HCT116 (cell line): ENCODE measurements around the gene MTOR. TPM values are rescaled to one million over a fixed set of nuclear protein-coding genes. Genes with fewer than 3 reads are reported as not detected.

Experiments used
- ATAC-seq: fragments of 200-7000 bp; cut with Tn5 transposase; 2 replicates; pipeline ENCODE4 v1.9.1; 2020; ENCODE audit warnings: mild to moderate bottlenecking, moderate library complexity
- BruUV-seq: library from RNA; stranded (reverse); fragments of 400-500 nt; replicated peaks from 2 replicates; lab custom pipeline; 2021; lab: Mats Ljungman, UMichigan
- CTCF ChIA-PET: fragments of 300-600 bp; sonication (Branson Sonifier 250); formaldehyde crosslinking; loops from one replicate; lab custom pipeline; 2021; ENCODE audit warnings: antibody characterized with exemption; lab: Charles Lee
- POLR2A ChIA-PET: fragments of 300-600, 350-600 bp; sonication (Branson Sonifier 250); formaldehyde crosslinking; loops from one replicate; lab custom pipeline; 2021; ENCODE audit warnings: antibody characterized with exemption; lab: Charles Lee
- RAD21 ChIA-PET, 2 experiments: fragments of 300-600 bp; sonication (Branson Sonifier 250); formaldehyde crosslinking; loops; one replicate each; lab custom pipeline; 2023; ENCODE audit warnings: low total read pairs in 2 of 2; ENCODE audit not compliant: uncharacterized antibody in 2 of 2, unreplicated experiment in 2 of 2, low non-redundant PET in 1 of 2; lab: Charles Lee
- DNase-seq: peaks from one replicate; pipeline ENCODE4 v3.0.0-alpha.2; 2010; ENCODE audit warnings: low read depth, low spot score
- H2AFZ ChIP-seq: fragments of 200-600 bp; shearing (Covaris generic), sonication (generic); 2 replicates; pipeline ENCODE4 v1.6.1; 2017; ENCODE audit warnings: low read depth, mixed run types, mixed read lengths, antibody characterized with exemption, low read length; ENCODE audit not compliant: poor library complexity, severe bottlenecking
- H3K27ac ChIP-seq: 2 replicates; pipeline ENCODE4 v1.5.1; 2012; ENCODE audit warnings: low read depth, low read length
- H3K27me3 ChIP-seq: fragments of 200-600 bp; sonication (generic); 2 replicates; pipeline ENCODE4 v1.6.1; 2016; ENCODE audit warnings: mixed run types, low read length, mixed read lengths; ENCODE audit not compliant: insufficient read depth
- H3K36me3 ChIP-seq, 2 experiments: fragments of 200-500 bp in 1 of 2; fragments of 200-600 bp in 1 of 2; sonication (Bioruptor generic) in 1 of 2; sonication (generic) in 1 of 2; 2 replicates each; pipeline versions ENCODE4 v1.5.1 to v1.6.1; 2014 to 2016; ENCODE audit warnings: low read length in 2 of 2, inconsistent platforms in 1 of 2, mixed read lengths in 1 of 2, mixed run types in 1 of 2; ENCODE audit not compliant: insufficient read depth in 2 of 2, control insufficient read depth in 1 of 2
- H3K4me1 ChIP-seq, 2 experiments: fragments of 200-600 bp in 1 of 2; sonication (generic) in 1 of 2; 2 replicates each; pipeline versions ENCODE4 v1.5.1 to v1.6.1; 2012 to 2017; ENCODE audit warnings: low read length in 2 of 2, inconsistent platforms in 1 of 2, mild to moderate bottlenecking in 1 of 2, mixed read lengths in 1 of 2, mixed run types in 1 of 2, moderate library complexity in 1 of 2; ENCODE audit not compliant: insufficient read depth in 2 of 2, control insufficient read depth in 1 of 2
- H3K4me2 ChIP-seq: fragments of 200-600 bp; sonication (generic); 2 replicates; pipeline ENCODE4 v1.6.1; 2017; ENCODE audit warnings: mixed run types, low read length, mixed read lengths
- H3K4me3 ChIP-seq, 2 experiments: fragments of 200-600 bp in 1 of 2; sonication (generic) in 1 of 2; replicated peaks in 1 of 2; 2 replicates each; pipeline ENCODE4 v1.5.1; 2011 to 2016; ENCODE audit warnings: low read length in 2 of 2, control low read depth in 1 of 2, low read depth in 1 of 2, mild to moderate bottlenecking in 1 of 2, mixed read lengths in 1 of 2, mixed run types in 1 of 2
- H3K79me2 ChIP-seq: fragments of 200-600 bp; sonication (generic); 2 replicates; pipeline ENCODE4 v1.6.1; 2017; ENCODE audit warnings: mild to moderate bottlenecking, mixed run types, low read length, moderate library complexity, mixed read lengths; ENCODE audit not compliant: insufficient read depth
- H3K9ac ChIP-seq: fragments of 200-600 bp; sonication (generic); 2 replicates; pipeline ENCODE4 v1.6.1; 2016; ENCODE audit warnings: low read length, mixed read lengths
- H3K9me2 ChIP-seq: fragments of 200-600 bp; sonication (generic), shearing (Covaris generic); 2 replicates; pipeline ENCODE4 v1.6.1; 2017; ENCODE audit warnings: mixed run types, mild to moderate bottlenecking, moderate library complexity; ENCODE audit not compliant: insufficient read depth
- H3K9me3 ChIP-seq, 2 experiments: fragments of 200-500 bp in 1 of 2; fragments of 200-600 bp in 1 of 2; sonication (Bioruptor generic) in 1 of 2; sonication (generic) in 1 of 2; 2 replicates each; pipeline ENCODE4 v1.6.1; 2014 to 2017; ENCODE audit warnings: low read length in 2 of 2, mixed read lengths in 2 of 2, inconsistent platforms in 1 of 2, low read depth in 1 of 2, mild to moderate bottlenecking in 1 of 2, mixed run types in 1 of 2, moderate library complexity in 1 of 2; ENCODE audit not compliant: control insufficient read depth in 1 of 2, insufficient read depth in 1 of 2
- H4K20me1 ChIP-seq: fragments of 200-600 bp; sonication (generic), shearing (Covaris generic); 2 replicates; pipeline ENCODE4 v1.6.1; 2017; ENCODE audit warnings: mixed run types, mild to moderate bottlenecking, moderate library complexity; ENCODE audit not compliant: insufficient read depth
- ATF3 ChIP-seq: IDR thresholded peaks from 2 replicates; pipeline ENCODE4 v1.6.1; 2012
- CBX3 ChIP-seq: IDR thresholded peaks from 2 replicates; pipeline ENCODE4 v1.6.1; 2012; ENCODE audit warnings: low read depth
- CEBPB ChIP-seq: IDR thresholded peaks from 2 replicates; pipeline ENCODE4 v1.6.1; 2012; ENCODE audit warnings: low read depth
- CTCF ChIP-seq, 3 experiments: fragments of 200-600 bp in 1 of 3; sonication (generic) in 1 of 3; IDR thresholded peaks in 2 of 3; conservative IDR thresholded peaks in 1 of 3; 2 replicates each; pipeline ENCODE4 v1.5.1; 2012 to 2017; ENCODE audit warnings: low read depth in 2 of 3, low read length in 2 of 3, antibody characterized with exemption in 1 of 3, borderline replicate concordance in 1 of 3, control low read depth in 1 of 3, mild to moderate bottlenecking in 1 of 3, mixed read lengths in 1 of 3, mixed run types in 1 of 3, moderate library complexity in 1 of 3; ENCODE audit not compliant: insufficient read depth in 1 of 3
- EGR1 ChIP-seq: IDR thresholded peaks from 2 replicates; pipeline ENCODE4 v1.6.1; 2012; ENCODE audit warnings: low read depth
- ELF1 ChIP-seq: IDR thresholded peaks from 2 replicates; pipeline ENCODE4 v1.6.1; 2012; ENCODE audit warnings: low read depth, borderline replicate concordance
- EZH2 ChIP-seq: fragments of 200-600 bp; sonication (generic); IDR thresholded peaks from 2 replicates; pipeline ENCODE4 v1.6.1; 2017; ENCODE audit warnings: antibody characterized with exemption, mixed run types
- JUND ChIP-seq: IDR thresholded peaks from 2 replicates; pipeline ENCODE4 v1.6.1; 2012
- MAX ChIP-seq: IDR thresholded peaks from 2 replicates; pipeline ENCODE4 v1.6.1; 2012
- POLR2A ChIP-seq: IDR thresholded peaks from 2 replicates; pipeline ENCODE4 v1.7.0; 2011; ENCODE audit warnings: borderline replicate concordance; ENCODE audit not compliant: insufficient read depth, insufficient read length; ENCODE audit errors: extremely low read depth
- POLR2AphosphoS5 ChIP-seq: IDR thresholded peaks from 2 replicates; pipeline ENCODE4 v1.6.1; 2011; ENCODE audit warnings: mild to moderate bottlenecking, low read depth, low read length, moderate library complexity
- RAD21 ChIP-seq: IDR thresholded peaks from 2 replicates; pipeline ENCODE4 v1.6.1; 2012; ENCODE audit warnings: low read depth, mild to moderate bottlenecking
- SP1 ChIP-seq: IDR thresholded peaks from 2 replicates; pipeline ENCODE4 v1.6.1; 2012; ENCODE audit warnings: low read depth
- SRF ChIP-seq: IDR thresholded peaks from 2 replicates; pipeline ENCODE4 v1.6.1; 2012; ENCODE audit warnings: low read depth
- TCF7L2 ChIP-seq: IDR thresholded peaks from 2 replicates; pipeline ENCODE4 v1.7.0; 2011; ENCODE audit warnings: borderline replicate concordance, inconsistent platforms; ENCODE audit not compliant: insufficient read depth, insufficient read length; ENCODE audit errors: extremely low read depth
- YY1 ChIP-seq: IDR thresholded peaks from 2 replicates; pipeline ENCODE4 v1.6.1; 2011; ENCODE audit warnings: low read length, low read depth, moderate library complexity, mild to moderate bottlenecking; ENCODE audit not compliant: insufficient replicate concordance; ENCODE audit errors: extremely low read depth
- ZBTB33 ChIP-seq: IDR thresholded peaks from 2 replicates; pipeline ENCODE4 v1.6.1; 2011; ENCODE audit warnings: mild to moderate bottlenecking, low read length, moderate library complexity; ENCODE audit not compliant: insufficient replicate concordance; ENCODE audit errors: extremely low read depth
- ZNF274 ChIP-seq: fragments of 200-500 bp; sonication (Bioruptor generic); IDR thresholded peaks from 2 replicates; pipeline ENCODE4 v1.6.1; 2014; ENCODE audit warnings: mild to moderate bottlenecking, low read depth, low read length, inconsistent platforms
- intact Hi-C: fragments of 100-400 bp; cut with micrococcal nuclease; formaldehyde crosslinking; loops from 2 replicates; pipeline ENCODE4 v1.10.0; 2022
- total RNA-seq: library from RNA; stranded (reverse); gene quantifications from one replicate; pipeline ENCODE4 v1.2.1, GENCODE V29; 2021; ENCODE audit not compliant: unreplicated experiment

MTOR gene
- total RNA-seq, 1 experiment from 2014 or later = 42.2 TPM

- H3K9me2 ChIP-seq = no peaks in the 10 kb centered on the region
- ChIA-PET CTCF (no interaction called here), RAD21 (no interaction called here), POLR2A (no interaction called here)
- H3K4me3 ChIP-seq = no peak overlapping the region
- no peaks in the 10 kb centered on the region for H3K4me1 ChIP-seq
- no peaks in the 10 kb centered on the region for H3K79me2 ChIP-seq
- H3K27me3 ChIP-seq = no peaks in the 10 kb centered on the region
- H4K20me1 ChIP-seq = no peaks in the 10 kb centered on the region
- no TSS peak for BruUV-seq
- no peaks in the 10 kb centered on the region for H3K36me3 ChIP-seq
- ATAC-seq (no peak), DNase-seq (no peak)
- no peak overlapping the region for H2AFZ ChIP-seq
- H3K9ac ChIP-seq = no peak overlapping the region
- no peak overlapping the region for H3K27ac ChIP-seq
- intact Hi-C loops = no loop called here
- H3K4me2 ChIP-seq = no peak overlapping the region
- H3K9me3 ChIP-seq = no peaks in the 10 kb centered on the region
- TF ChIP-seq YY1 = no peak
- TF ChIP-seq CTCF (IDR thresholded peaks at IDR 0.05 in 2 of 3, conservative IDR thresholded peaks at IDR 0.05 in 1 of 3; ENCODE audit: borderline replicate concordance in 1 of 3, insufficient read depth in 1 of 3, low read depth in 2 of 3, low read length in 2 of 3) = no peak
- TF ChIP-seq RAD21 = no peak
- no peak for TF ChIP-seq ATF3
- no peak for TF ChIP-seq EZH2
- no peak for TF ChIP-seq POLR2AphosphoS5
- no peak for TF ChIP-seq CBX3
- TF ChIP-seq TCF7L2 = no peak
- TF ChIP-seq JUND = no peak
- TF ChIP-seq POLR2A = no peak
- no peak for TF ChIP-seq EGR1
- no peak for TF ChIP-seq CEBPB
- no peak for TF ChIP-seq ELF1
- no peak for TF ChIP-seq SP1
- no peak for TF ChIP-seq SRF
- no peak for TF ChIP-seq ZNF274
- no peak for TF ChIP-seq ZBTB33
- no peak for TF ChIP-seq MAX
Observed at GRCh38 chr1:11178021-11179015, 84.0 kb downstream of the MTOR start.
